GM18526 (cell line): Measurements from ENCODE around the gene MPP1.

ENCODE experiments used
- POLR2A ChIP-seq: IDR thresholded peaks from 3 replicates; pipeline ENCODE4 v1.6.1; 2011; ENCODE audit not compliant: insufficient read length; ENCODE audit errors: extremely low read depth

MPP1 gene

GRCh38 chrX:154818916-154819770 is 13.9 kb upstream of the MPP1 start:
- TF ChIP-seq POLR2A = no peak

- no peak for TF ChIP-seq POLR2A
These were observed 10.1 kb upstream of the MPP1 start for GRCh38 chrX:154815274-154815818.

DNA sequence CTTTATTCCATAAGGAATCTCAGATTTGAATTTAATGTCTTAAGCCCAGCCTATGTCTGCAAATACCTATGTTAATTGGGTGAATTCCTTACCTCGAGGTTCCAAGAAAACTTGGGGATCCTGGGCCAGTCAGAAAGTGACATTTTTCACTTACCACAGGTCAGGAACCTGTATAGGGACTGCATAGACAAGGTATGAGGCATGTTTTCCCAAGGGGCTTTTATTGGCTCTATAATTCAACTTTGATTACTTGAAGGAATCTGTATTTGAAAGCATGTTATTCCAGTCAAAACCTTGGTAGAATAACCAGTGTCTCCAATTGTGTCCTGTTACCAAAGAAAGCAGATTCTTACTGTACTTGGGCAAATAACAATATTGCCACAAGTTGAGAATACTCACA is 8.5 kb upstream of the MPP1 start:
- no peak for TF ChIP-seq POLR2A

DNA sequence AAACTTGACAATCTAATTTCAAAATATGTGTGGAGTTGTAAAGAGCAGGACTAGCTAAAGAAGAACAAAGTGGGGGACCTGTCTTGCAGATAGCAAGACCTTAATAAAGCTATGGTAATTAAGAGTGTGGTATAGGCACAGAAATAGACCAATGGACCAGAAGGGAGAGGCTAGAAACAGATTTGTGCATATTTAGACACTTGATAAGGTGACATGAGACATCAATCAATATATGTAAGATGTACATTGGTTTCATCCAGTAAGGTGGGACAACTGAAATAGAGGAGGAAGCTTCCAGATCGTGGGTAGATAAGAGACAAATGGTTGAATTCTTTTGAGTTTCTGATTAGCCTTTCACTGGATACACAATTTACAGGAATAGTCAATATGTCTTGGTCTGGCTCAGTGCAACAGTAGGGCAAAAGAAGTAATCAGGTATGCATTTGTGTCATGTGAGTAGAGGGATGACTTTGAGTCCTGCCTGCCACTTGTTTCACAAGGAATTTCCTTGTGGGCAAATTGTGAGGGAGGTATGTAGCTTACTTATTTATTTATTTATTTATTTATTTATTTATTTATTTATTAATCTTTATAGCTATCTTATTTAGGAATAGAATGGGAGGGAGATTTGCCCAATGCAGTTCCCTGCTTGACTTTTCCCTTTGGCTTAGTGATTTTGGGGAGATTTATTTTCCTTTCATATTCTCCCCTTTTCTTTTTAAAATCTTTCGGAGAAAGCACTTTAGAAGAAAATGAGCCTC is 7.2 kb upstream of the MPP1 start:
- TF ChIP-seq POLR2A = no peak

- TF ChIP-seq POLR2A = no peak
These were observed 4.8 kb upstream of the MPP1 start for GRCh38 chrX:154809939-154810665.

- no peak for TF ChIP-seq POLR2A
These were observed 1.7 kb upstream of the MPP1 start for GRCh38 chrX:154806837-154807501.

- TF ChIP-seq POLR2A = no peak
These were observed 409 bp upstream of the MPP1 start for GRCh38 chrX:154805696-154806091.

DNA sequence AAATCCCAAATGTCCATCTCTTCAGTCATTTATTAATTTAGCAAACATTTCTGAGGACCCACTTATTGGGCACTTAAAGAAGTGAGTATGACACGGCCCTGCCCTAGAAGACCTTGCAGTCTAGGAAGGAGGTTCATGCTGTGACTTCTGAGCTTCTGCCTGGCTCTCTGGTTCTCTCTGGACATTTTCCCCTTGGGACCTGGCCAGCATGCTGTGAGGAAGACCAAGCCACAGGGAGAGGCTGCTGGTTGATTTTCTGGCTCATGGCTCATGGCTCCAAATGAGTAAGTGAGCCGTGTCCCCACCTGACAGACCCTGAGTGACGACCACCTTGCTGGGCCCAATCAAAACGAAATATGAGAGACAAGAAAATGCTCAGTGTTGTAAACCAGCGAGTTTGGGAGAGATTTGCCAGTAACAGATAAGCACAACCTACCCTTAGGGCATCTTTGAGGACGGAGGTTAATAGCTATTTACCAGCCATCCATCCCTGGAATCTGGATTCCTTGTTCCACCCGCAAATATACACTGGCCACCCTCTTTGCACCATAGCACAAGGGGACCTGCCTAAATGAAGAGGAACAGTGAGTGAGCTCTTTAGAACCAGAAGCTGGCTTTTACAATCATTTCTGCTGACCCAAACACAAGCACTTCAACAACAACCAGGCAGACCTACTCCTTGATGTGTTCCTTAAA is 876 bp downstream of the MPP1 start:
- no peak for TF ChIP-seq POLR2A

- no peak for TF ChIP-seq POLR2A
These were observed 2.3 kb downstream of the MPP1 start for GRCh38 chrX:154802947-154803346.

- no peak for TF ChIP-seq POLR2A
These were observed 4.6 kb downstream of the MPP1 start for GRCh38 chrX:154800478-154801210.

DNA sequence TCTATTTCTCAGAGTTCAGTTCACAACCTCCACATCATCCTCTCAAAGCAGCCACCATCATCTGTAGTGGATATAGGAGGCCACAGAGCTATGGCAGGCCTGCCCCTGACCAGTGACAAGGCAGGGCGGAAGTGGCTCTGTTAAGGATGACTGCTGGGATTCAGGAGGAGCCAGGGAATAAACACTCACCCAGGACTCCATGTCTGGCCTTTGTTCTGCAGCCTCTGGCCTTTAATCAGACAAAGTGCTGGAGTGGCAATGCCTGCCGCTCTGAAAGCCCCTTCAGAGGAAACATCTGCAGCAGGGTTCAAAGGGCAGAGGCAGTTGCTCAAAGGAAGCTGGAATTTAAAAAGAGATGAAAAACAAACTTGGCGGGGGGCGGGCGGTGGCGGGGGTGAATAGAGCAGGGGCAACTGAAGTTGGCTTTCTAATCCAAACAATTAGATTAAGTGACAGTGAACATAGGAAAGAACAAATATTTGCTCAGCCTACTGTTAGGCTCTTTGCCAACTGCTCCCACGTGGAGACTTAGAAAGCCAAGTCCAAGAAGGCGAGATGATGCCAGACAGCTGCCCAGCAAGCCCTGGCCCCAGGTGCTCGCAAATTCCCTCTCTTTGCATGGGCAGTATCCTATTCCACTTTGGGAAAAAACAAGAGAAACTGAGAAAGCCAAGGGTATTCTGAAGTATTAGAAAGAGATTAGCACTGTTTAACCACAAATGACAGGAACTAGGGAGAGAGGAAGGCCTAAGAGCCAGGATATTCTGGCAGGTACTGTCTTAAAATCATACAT is 5.5 kb downstream of the MPP1 start:
- no peak for TF ChIP-seq POLR2A

GRCh38 chrX:154797006-154797405 is 8.3 kb downstream of the MPP1 start:
- no peak for TF ChIP-seq POLR2A

DNA sequence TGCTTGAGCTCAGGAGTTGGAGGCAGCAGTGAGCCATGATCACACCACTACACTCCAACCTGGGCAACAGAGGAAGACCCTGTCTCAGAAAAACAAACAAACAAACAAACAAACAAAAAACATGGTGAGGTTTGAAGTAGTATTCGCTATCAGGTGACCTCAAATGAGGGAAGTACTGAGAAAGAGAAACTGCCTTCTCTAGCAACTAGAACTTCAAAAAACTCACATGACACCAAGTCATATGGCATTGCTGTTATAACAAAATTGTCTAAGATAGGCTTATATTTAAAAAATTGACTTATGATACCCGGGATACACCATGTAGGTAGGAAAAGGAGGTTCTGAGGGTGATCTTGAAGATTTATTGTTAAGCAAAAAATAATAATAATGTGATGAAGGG is 10.3 kb downstream of the MPP1 start:
- no peak for TF ChIP-seq POLR2A
